Kidney (tissue), 22 donors: ENCODE measurements around the gene BMP8B. TPM values are rescaled to one million over a fixed set of nuclear protein-coding genes. Genes with fewer than 3 reads are reported as not detected.

ENCODE experiments used
- DNase-seq, 5 donors: peaks; one replicate each; pipeline ENCODE4 v3.0.0-alpha.2; 2013 to 2020
- FAIRE-seq: peaks from 2 replicates; lab custom pipeline; 2012; peaks lifted over from hg19 to GRCh38; lab: Jason Lieb, UNC
- H3K27ac ChIP-seq, 2 donors: one replicate each; pipeline ENCODE4 v1.7.0; 2013; ENCODE audit warnings: low read depth in 2 of 2, low read length in 2 of 2, inconsistent platforms in 1 of 2
- H3K27me3 ChIP-seq: one replicate; pipeline ENCODE4 v1.7.1; 2013; ENCODE audit warnings: low read length, inconsistent platforms; ENCODE audit not compliant: control insufficient read depth, insufficient read depth
- H3K36me3 ChIP-seq, 3 donors: one replicate each; pipeline versions ENCODE4 v1.7.0 to v1.7.1; 2013; ENCODE audit warnings: low read length in 3 of 3, control low read depth in 1 of 3, inconsistent platforms in 1 of 3; ENCODE audit not compliant: insufficient read depth in 3 of 3, control insufficient read depth in 2 of 3
- H3K4me1 ChIP-seq, 3 donors: one replicate each; pipeline versions ENCODE4 v1.7.0 to v1.7.1; 2013; ENCODE audit warnings: low read length in 3 of 3, inconsistent platforms in 1 of 3, low read depth in 1 of 3; ENCODE audit not compliant: control insufficient read depth in 2 of 3, insufficient read depth in 2 of 3
- H3K4me3 ChIP-seq, 3 donors: one replicate each; pipeline versions ENCODE4 v1.7.0 to v1.8.1; 2013; ENCODE audit warnings: low read length in 3 of 3, control low read depth in 1 of 3, inconsistent platforms in 1 of 3
- H3K9ac ChIP-seq, 3 donors: one replicate each; pipeline versions ENCODE4 v1.7.0 to v1.7.1; 2013; ENCODE audit warnings: low read length in 3 of 3, control low read depth in 1 of 3, inconsistent platforms in 1 of 3
- H3K9me3 ChIP-seq, 3 donors: one replicate each; pipeline versions ENCODE4 v1.7.0 to v1.7.1; 2013; ENCODE audit warnings: low read length in 3 of 3, control low read depth in 1 of 3, inconsistent platforms in 1 of 3; ENCODE audit not compliant: control insufficient read depth in 2 of 3, insufficient read depth in 1 of 3
- intact Hi-C: fragments of 100-400 bp; cut with DNase I; formaldehyde crosslinking; loops from one replicate; pipeline ENCODE4 v1.11.1; 2022
- long read RNA-seq, 10 donors: library from polyadenylated mRNA in 1 of 10; unstranded in 1 of 10; transcript quantifications; one replicate each; pipeline ENCODE4 v2.0.0 and lab custom pipeline, GENCODE V29; 2021 to 2026
- polyA plus RNA-seq: library from polyadenylated mRNA; stranded (reverse); fragments of 350-450 nt; fragmentation: Illumina TruSeq; extraction: RNeasy Lipid Tissue Mini Kit (QIAGEN cat#74804); gene quantifications from one replicate; pipeline ENCODE4 v1.2.3, GENCODE V29; 2014; ENCODE audit warnings: low read depth, low replicate concordance; ENCODE audit not compliant: insufficient read depth
- total RNA-seq: library from RNA; stranded (reverse); fragmentation: NEBNext Ultra II Directional; extraction: Animal tissue kit (Norgen Biotek cat#: 25700); gene quantifications from one replicate; pipeline ENCODE4 v1.2.1, GENCODE V29; 2021
- TF ChIP-seq, protein P1 (sequence below): IDR thresholded peaks from 3 replicates; pipeline ENCODE4 v1.5.1; 2012; ENCODE audit warnings: mild to moderate bottlenecking, moderate library complexity, borderline replicate concordance; ENCODE audit not compliant: insufficient read depth; ENCODE audit errors: extremely low read depth
- donor health status: control.
- donor health status: control.
- donor health status: control.
- donor health status: control.
- donor health status: control.
- donor health status: DM: yes; HTN: yes; CAD: no.
- donor health status: Normal renal cell carcinoma (clear cell type).

BMP8B gene, protein sequence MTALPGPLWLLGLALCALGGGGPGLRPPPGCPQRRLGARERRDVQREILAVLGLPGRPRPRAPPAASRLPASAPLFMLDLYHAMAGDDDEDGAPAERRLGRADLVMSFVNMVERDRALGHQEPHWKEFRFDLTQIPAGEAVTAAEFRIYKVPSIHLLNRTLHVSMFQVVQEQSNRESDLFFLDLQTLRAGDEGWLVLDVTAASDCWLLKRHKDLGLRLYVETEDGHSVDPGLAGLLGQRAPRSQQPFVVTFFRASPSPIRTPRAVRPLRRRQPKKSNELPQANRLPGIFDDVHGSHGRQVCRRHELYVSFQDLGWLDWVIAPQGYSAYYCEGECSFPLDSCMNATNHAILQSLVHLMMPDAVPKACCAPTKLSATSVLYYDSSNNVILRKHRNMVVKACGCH
- 4.9 TPM for total RNA-seq
- polyA plus RNA-seq: 0.34 TPM
- long read RNA-seq, donor 1, full-length matches to known transcripts: 1 of 1 reads
- long read RNA-seq, donor 1, partial matches to known transcripts: 0 of 1 reads
- long read RNA-seq, donor 1, other reads (novel, unspliced or antisense): 0 of 1 reads
- long read RNA-seq, donor 2: 0 reads
- long read RNA-seq, donor 3: 0 reads
- long read RNA-seq, donor 4: 0 reads
- long read RNA-seq, donor 5: 0 reads
- long read RNA-seq, donor 6: 0 reads
- long read RNA-seq, donor 7, full-length matches to known transcripts: 1 of 4 reads
- long read RNA-seq, donor 7, partial matches to known transcripts: 1 of 4 reads
- long read RNA-seq, donor 7, other reads (novel, unspliced or antisense): 2 of 4 reads
- long read RNA-seq, donor 8: 0 reads
- long read RNA-seq, donor 9: 0 reads
- long read RNA-seq, donor 10, full-length matches to known transcripts: 1 of 1 reads
- long read RNA-seq, donor 10, partial matches to known transcripts: 0 of 1 reads
- long read RNA-seq, donor 10, other reads (novel, unspliced or antisense): 0 of 1 reads

DNA sequence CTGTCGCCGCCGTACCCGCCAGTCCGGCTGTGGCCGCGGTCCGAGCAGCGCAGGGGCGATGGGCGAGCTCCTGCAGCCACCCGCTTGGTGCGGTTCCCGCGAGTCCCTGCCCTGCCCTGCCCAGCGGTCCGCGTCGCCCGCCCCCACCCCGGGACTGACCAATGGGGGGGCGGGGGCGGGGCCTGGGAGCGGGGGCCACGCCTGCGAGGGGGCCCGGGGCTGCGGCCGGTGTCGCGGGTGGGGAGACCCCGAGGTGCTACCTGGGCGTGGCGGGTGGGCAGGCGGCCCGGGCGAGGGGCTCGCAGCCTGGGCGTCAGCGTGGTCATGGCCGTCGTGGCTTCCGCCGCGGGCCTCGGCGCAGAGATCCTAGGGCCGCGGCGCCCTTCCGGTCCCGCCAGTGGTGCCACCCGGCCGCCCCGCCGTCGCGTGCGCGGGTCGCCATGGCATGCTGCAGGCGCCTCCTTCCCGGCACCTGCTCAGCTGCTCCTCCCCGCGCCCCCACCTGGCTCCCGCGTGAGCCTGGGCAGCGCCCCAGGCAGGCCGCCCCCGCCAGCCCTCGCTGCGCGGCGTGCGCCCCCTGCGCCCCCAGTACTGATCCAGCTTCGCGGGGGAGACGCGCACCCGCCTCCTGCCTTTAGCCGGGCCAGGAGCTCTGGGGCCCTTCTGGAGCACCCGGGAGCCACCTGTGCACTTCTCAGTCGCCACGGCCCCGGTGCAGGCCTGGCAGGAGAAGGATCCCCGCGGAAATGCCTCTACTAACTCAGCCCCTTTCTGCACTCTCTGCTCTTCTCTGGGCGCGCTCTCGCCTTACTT lies at the start of gene BMP8B:
Gene BMP8B (minus strand): TSS at position 108 of the 813 bp plus-strand sequence. CDS start 380 bp downstream, outside the sequence.
- Histone ChIP-seq H3K4me1 (peaks cover 0 to 2% (median 0%) of the 10 kb centered on the region in 3 donors), H3K27me3 (peaks cover 5% of the 10 kb centered on the region), H3K4me3 (peak within 1 kb of the TSS in 1 of 3 donors; percentile 21), H3K36me3 (no peaks in the 10 kb centered on the region), H3K27ac (no peak within 1 kb of the TSS), H3K9me3 (no peaks in the 10 kb centered on the region), H3K9ac (no peak within 1 kb of the TSS)
- TF ChIP-seq, protein P1, sequence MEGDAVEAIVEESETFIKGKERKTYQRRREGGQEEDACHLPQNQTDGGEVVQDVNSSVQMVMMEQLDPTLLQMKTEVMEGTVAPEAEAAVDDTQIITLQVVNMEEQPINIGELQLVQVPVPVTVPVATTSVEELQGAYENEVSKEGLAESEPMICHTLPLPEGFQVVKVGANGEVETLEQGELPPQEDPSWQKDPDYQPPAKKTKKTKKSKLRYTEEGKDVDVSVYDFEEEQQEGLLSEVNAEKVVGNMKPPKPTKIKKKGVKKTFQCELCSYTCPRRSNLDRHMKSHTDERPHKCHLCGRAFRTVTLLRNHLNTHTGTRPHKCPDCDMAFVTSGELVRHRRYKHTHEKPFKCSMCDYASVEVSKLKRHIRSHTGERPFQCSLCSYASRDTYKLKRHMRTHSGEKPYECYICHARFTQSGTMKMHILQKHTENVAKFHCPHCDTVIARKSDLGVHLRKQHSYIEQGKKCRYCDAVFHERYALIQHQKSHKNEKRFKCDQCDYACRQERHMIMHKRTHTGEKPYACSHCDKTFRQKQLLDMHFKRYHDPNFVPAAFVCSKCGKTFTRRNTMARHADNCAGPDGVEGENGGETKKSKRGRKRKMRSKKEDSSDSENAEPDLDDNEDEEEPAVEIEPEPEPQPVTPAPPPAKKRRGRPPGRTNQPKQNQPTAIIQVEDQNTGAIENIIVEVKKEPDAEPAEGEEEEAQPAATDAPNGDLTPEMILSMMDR: no peak
- no peak for FAIRE-seq
- peak; percentile 26 to 93 (median 47) for DNase-seq
- intact Hi-C loops: no loop called here

DNA sequence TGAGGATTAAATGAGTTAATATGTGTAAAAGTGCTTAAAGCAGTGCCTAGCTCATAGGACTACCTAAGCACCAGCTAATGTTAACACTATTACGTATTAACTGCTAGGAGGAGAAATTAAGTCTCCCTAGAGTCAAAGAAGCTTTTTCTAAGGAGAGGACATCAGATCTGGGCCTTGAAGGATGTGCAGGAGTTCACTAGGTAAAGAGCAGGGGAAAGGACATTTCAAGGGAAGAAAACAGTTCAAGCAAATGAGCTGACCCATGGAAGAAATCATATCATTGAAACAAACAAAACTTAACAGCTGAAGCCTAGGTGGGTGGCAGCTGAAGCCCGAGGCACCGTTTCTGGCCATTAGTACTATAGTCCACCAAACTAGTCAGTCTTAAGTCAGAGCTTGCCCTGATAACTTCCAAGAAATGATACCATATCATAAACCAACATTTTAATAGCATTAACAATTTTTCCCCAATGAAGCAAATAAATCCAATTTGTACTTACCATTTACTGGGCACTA lies 48.0 kb upstream of the BMP8B start:
- no peaks in the 10 kb centered on the region for H3K4me1 ChIP-seq
- FAIRE-seq (no peak), DNase-seq (no peak)
- TF ChIP-seq, protein P1: no peak
- no peaks in the 10 kb centered on the region for H3K27me3 ChIP-seq
- no peak overlapping the region for H3K4me3 ChIP-seq
- no peaks in the 10 kb centered on the region for H3K9me3 ChIP-seq
- intact Hi-C loops: no loop called here
- no peak overlapping the region for H3K27ac ChIP-seq
- peaks cover 15 to 24% (median 18%) of the 10 kb centered on the region in 3 donors for H3K36me3 ChIP-seq
- H3K9ac ChIP-seq: no peak overlapping the region

DNA sequence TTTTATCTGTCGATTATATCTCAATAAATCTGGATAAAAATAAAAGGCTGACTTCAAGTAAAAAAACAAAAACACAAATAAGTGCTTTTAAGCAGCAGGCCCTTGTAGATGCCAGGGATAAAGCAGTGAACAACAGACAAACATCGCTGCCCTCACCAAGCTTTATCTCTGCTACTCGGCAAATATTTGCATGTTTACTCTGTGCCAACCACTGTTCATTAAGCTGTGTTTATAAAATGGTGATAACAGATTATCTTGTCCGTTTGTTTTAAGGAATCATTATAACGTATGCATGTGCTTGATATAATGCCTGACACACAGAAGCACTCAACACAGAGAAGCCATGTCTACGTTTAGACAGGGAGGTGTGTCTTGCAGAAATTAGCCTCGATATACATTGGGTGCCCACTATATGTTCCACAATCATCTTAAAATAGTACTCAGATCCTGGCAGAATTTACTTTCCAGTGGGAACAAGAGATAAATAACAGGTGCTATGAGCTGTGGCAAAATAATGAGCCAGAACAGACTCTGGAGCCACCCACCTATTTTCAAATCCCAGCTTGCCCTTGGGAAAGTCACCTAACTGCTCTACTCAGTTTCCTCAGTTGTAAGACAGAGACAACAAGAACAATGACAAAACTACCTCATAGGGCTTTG lies 47.4 kb upstream of the BMP8B start:
- Histone ChIP-seq H3K9ac (no peak overlapping the region), H3K27me3 (no peaks in the 10 kb centered on the region), H3K27ac (no peak overlapping the region), H3K36me3 (peaks cover 13 to 18% (median 15%) of the 10 kb centered on the region in 3 donors), H3K9me3 (no peaks in the 10 kb centered on the region), H3K4me3 (no peak overlapping the region), H3K4me1 (no peaks in the 10 kb centered on the region)
- no peak for DNase-seq
- FAIRE-seq: no peak
- intact Hi-C loops: no loop called here
- TF ChIP-seq, protein P1: no peak
